HG03354 (cell line): ENCODE results near the gene SCN9A.

Experiments used
- ATAC-seq: cut with Tn5 transposase; IDR thresholded peaks from one replicate; pipeline ENCODE4 v1.9.1; 2021; ENCODE audit warnings: mild to moderate bottlenecking; ENCODE audit not compliant: unreplicated experiment, poor library complexity, severe bottlenecking

Gene SCN9A

GRCh38 chr2:166147883-166148282 is 227.9 kb downstream of the SCN9A start:
- no peak for ATAC-seq
